ENCODE measurements around the gene SLC36A1. TPM values are rescaled to one million over a fixed set of nuclear protein-coding genes. Genes with fewer than 3 reads are reported as not detected.

Gene SLC36A1
- total RNA-seq, 1 donor from 2014 or later: 117 TPM

- peak overlapping the region; percentile 99 for H3K27ac Mint-ChIP-seq (ENCODE audit: unreplicated experiment)
Observed at GRCh38 chr5:151448038-151448985, 909 bp downstream of the SLC36A1 start.

GRCh38 chr5:151449297-151449696, 1.9 kb downstream of the SLC36A1 start:
- TF ChIP-seq CTCF (IDR thresholded peaks at IDR 0.05; ENCODE audit: partially characterized antibody, unreplicated experiment): no peak
- DNase-seq: no peak
- Mint-ChIP-seq H3K9me3 (ENCODE audit: unreplicated experiment) (peaks cover 23% of the 10 kb centered on the region), H3K4me3 (ENCODE audit: unreplicated experiment) (peak overlapping the region; percentile 98), H3K4me1 (ENCODE audit: low read depth, unreplicated experiment) (peaks cover 35% of the 10 kb centered on the region), H3K36me3 (ENCODE audit: unreplicated experiment) (peaks cover 8% of the 10 kb centered on the region), H3K27me3 (ENCODE audit: unreplicated experiment) (peaks cover 31% of the 10 kb centered on the region), H3K27ac (ENCODE audit: unreplicated experiment) (peak overlapping the region; percentile 99)

More at GRCh38 chr5:151448038-151448985, 909 bp downstream of the SLC36A1 start:
- H3K27me3 Mint-ChIP-seq (ENCODE audit: unreplicated experiment): peaks cover 31% of the 10 kb centered on the region
- H3K36me3 Mint-ChIP-seq (ENCODE audit: unreplicated experiment): peaks cover 8% of the 10 kb centered on the region
- peak overlapping the region; percentile 98 for H3K4me3 Mint-ChIP-seq (ENCODE audit: unreplicated experiment)
- TF ChIP-seq CTCF (IDR thresholded peaks at IDR 0.05; ENCODE audit: partially characterized antibody, unreplicated experiment): no peak
- DNase-seq: no peak
- peaks cover 23% of the 10 kb centered on the region for H3K9me3 Mint-ChIP-seq (ENCODE audit: unreplicated experiment)
- peaks cover 34% of the 10 kb centered on the region for H3K4me1 Mint-ChIP-seq (ENCODE audit: low read depth, unreplicated experiment)

- Mint-ChIP-seq H3K36me3 (ENCODE audit: unreplicated experiment) (peaks cover 10% of the 10 kb centered on the region), H3K4me1 (ENCODE audit: low read depth, unreplicated experiment) (peaks cover 36% of the 10 kb centered on the region), H3K4me3 (ENCODE audit: unreplicated experiment) (peak overlapping the region; percentile 98), H3K27me3 (ENCODE audit: unreplicated experiment) (peaks cover 31% of the 10 kb centered on the region), H3K9me3 (ENCODE audit: unreplicated experiment) (peaks cover 23% of the 10 kb centered on the region), H3K27ac (ENCODE audit: unreplicated experiment) (peak overlapping the region; percentile 99)
- peak; percentile 25 for DNase-seq
- no peak for TF ChIP-seq CTCF (IDR thresholded peaks at IDR 0.05; ENCODE audit: partially characterized antibody, unreplicated experiment)
Observed at GRCh38 chr5:151449839-151450238, 2.4 kb downstream of the SLC36A1 start.

- Mint-ChIP-seq H3K27ac (ENCODE audit: unreplicated experiment) (peak overlapping the region; percentile 99), H3K27me3 (ENCODE audit: unreplicated experiment) (peaks cover 31% of the 10 kb centered on the region), H3K36me3 (ENCODE audit: unreplicated experiment) (peaks cover 17% of the 10 kb centered on the region), H3K9me3 (ENCODE audit: unreplicated experiment) (peaks cover 23% of the 10 kb centered on the region), H3K4me3 (ENCODE audit: unreplicated experiment) (peak overlapping the region; percentile 81), H3K4me1 (ENCODE audit: low read depth, unreplicated experiment) (peaks cover 39% of the 10 kb centered on the region)
- DNase-seq: no peak
- no peak for TF ChIP-seq CTCF (IDR thresholded peaks at IDR 0.05; ENCODE audit: partially characterized antibody, unreplicated experiment)
Observed at GRCh38 chr5:151450605-151451004, 3.2 kb downstream of the SLC36A1 start.
